HepG2 (cell line): Measurements from ENCODE around the gene AUTS2. TPM values are rescaled to one million over a fixed set of nuclear protein-coding genes. Genes with fewer than 3 reads are reported as not detected.

Experiments used
- ATAC-seq: fragments of 200-7000 bp; cut with Tn5 transposase; 3 replicates; pipeline ENCODE4 v1.9.1; 2020; ENCODE audit warnings: mild to moderate bottlenecking, moderate library complexity
- BruUV-seq: library from RNA; stranded (reverse); fragments of 400-500 nt; replicated peaks from 2 replicates; lab custom pipeline; 2021; lab: Mats Ljungman, UMichigan
- CTCF ChIA-PET: fragments of 300-600 bp; formaldehyde crosslinking; extraction: SDS; loops from one replicate; lab custom pipeline; 2021; ENCODE audit warnings: low total read pairs, inconsistent platforms, low intra/inter-chr PET ratio; lab: Yijun Ruan, JAX
- POLR2A ChIA-PET: fragments of 350-600 bp; sonication (Branson Sonifier 250); formaldehyde crosslinking; loops from one replicate; lab custom pipeline; 2020; ENCODE audit warnings: antibody characterized with exemption, inconsistent platforms; lab: Yijun Ruan, JAX
- DNase-seq: peaks from one replicate; pipeline ENCODE4 v3.0.0-alpha.2; 2015; ENCODE audit warnings: low spot score
- FAIRE-seq: peaks from 3 replicates; lab custom pipeline; 2011; peaks lifted over from hg19 to GRCh38; lab: Jason Lieb, UNC
- H2AFZ ChIP-seq: one replicate; pipeline ENCODE4 v1.6.1; 2011; ENCODE audit warnings: low read length, inconsistent platforms
- H3K27ac ChIP-seq: fragments of 300-600 bp; 3 replicates; pipeline ENCODE4 v1.8.0; 2011; ENCODE audit warnings: mixed run types, mild to moderate bottlenecking, mixed read lengths, low read length, inconsistent platforms; ENCODE audit not compliant: insufficient read depth; ENCODE audit errors: extremely low read length
- H3K27me3 ChIP-seq, 2 experiments: fragments of 200-600 bp in 1 of 2; 2 replicates in 1 of 2; 3 replicates in 1 of 2; pipeline versions ENCODE4 v1.6.0 to v1.8.0; 2011; ENCODE audit warnings: low read length in 2 of 2, mild to moderate bottlenecking in 2 of 2, moderate library complexity in 2 of 2, inconsistent platforms in 1 of 2; ENCODE audit not compliant: insufficient read depth in 2 of 2, control insufficient read depth in 1 of 2
- H3K36me3 ChIP-seq, 2 experiments: fragments of 200-600 bp in 1 of 2; replicated peaks in 1 of 2; 2 replicates in 1 of 2; 3 replicates in 1 of 2; pipeline versions ENCODE4 v1.5.1 to v1.8.0; 2011; ENCODE audit warnings: low read length in 2 of 2, inconsistent platforms in 1 of 2; ENCODE audit not compliant: insufficient read depth in 2 of 2, control insufficient read depth in 1 of 2
- H3K4me1 ChIP-seq: 2 replicates; pipeline ENCODE4 v1.5.1; 2012; ENCODE audit warnings: low read length, inconsistent platforms; ENCODE audit not compliant: insufficient read depth
- H3K4me2 ChIP-seq: 2 replicates; pipeline ENCODE4 v1.6.0; 2011; ENCODE audit warnings: low read depth, low read length, inconsistent platforms
- H3K4me3 ChIP-seq, 3 experiments: fragments of 200-600 bp in 1 of 3; sonication (generic), shearing (Covaris generic) in 1 of 3; replicated peaks in 1 of 3; 2 replicates each; pipeline ENCODE4 v1.5.1; 2011 to 2016; ENCODE audit warnings: low read length in 3 of 3, inconsistent platforms in 2 of 3, low read depth in 2 of 3, mild to moderate bottlenecking in 2 of 3, control low read depth in 1 of 3, mixed read lengths in 1 of 3; ENCODE audit not compliant: insufficient read depth in 1 of 3
- H3K79me2 ChIP-seq: one replicate; pipeline ENCODE4 v1.6.1; 2011; ENCODE audit warnings: low read length, inconsistent platforms; ENCODE audit not compliant: insufficient read depth
- H3K9ac ChIP-seq: 2 replicates; pipeline ENCODE4 v1.6.0; 2011; ENCODE audit warnings: mild to moderate bottlenecking, low read depth, low read length, inconsistent platforms; ENCODE audit not compliant: insufficient read depth
- H3K9me3 ChIP-seq: 2 replicates; pipeline ENCODE4 v1.5.1; 2012; ENCODE audit warnings: mild to moderate bottlenecking, low read length
- H4K20me1 ChIP-seq: 2 replicates; pipeline ENCODE4 v1.6.0; 2011; ENCODE audit warnings: inconsistent platforms, mild to moderate bottlenecking, low read length, moderate library complexity; ENCODE audit not compliant: insufficient read depth
- CAMTA2 ChIP-seq: sonication (generic); formaldehyde crosslinking; IDR thresholded peaks from 2 replicates; pipeline ENCODE4 v1.4.0; 2020; ENCODE audit warnings: mild to moderate bottlenecking, missing genetic modification reagents, borderline replicate concordance
- NFATC3 ChIP-seq: sonication (generic); formaldehyde crosslinking; IDR thresholded peaks from 2 replicates; pipeline ENCODE4 v1.5.1; 2020; ENCODE audit warnings: mild to moderate bottlenecking, missing genetic modification reagents
- REST ChIP-seq, 2 experiments: IDR thresholded peaks; 2 replicates each; pipeline ENCODE4 v1.6.1; 2011 to 2012; ENCODE audit warnings: low read length in 2 of 2, borderline replicate concordance in 1 of 2, low read depth in 1 of 2, mild to moderate bottlenecking in 1 of 2, moderate library complexity in 1 of 2
- RFX1 ChIP-seq: fragments of 450-650 bp; IDR thresholded peaks from 2 replicates; pipeline ENCODE4 v1.6.1; 2017
- SRSF1 ChIP-seq: fragments of 200-400 bp; formaldehyde crosslinking; optimal IDR thresholded peaks from 2 replicates; pipeline ENCODE3; 2017; ENCODE audit warnings: mild to moderate bottlenecking, low read depth, low read length, moderate library complexity
- TOE1 ChIP-seq: sonication (generic); formaldehyde crosslinking; IDR thresholded peaks from 2 replicates; pipeline ENCODE4 v1.4.0; 2020; ENCODE audit warnings: mild to moderate bottlenecking, missing genetic modification reagents
- ZBTB7A ChIP-seq: sonication (generic); formaldehyde crosslinking; IDR thresholded peaks from 2 replicates; pipeline ENCODE4 v1.8.0; 2022; ENCODE audit warnings: mild to moderate bottlenecking, missing genetic modification reagents
- ZMYM3 ChIP-seq: sonication (generic); formaldehyde crosslinking; IDR thresholded peaks from 2 replicates; pipeline ENCODE4 v1.5.1; 2020; ENCODE audit warnings: mild to moderate bottlenecking, missing genetic modification reagents
- ZNF232 ChIP-seq: sonication (generic); formaldehyde crosslinking; IDR thresholded peaks from 2 replicates; pipeline ENCODE4 v1.4.0; 2020; ENCODE audit warnings: missing genetic modification reagents, borderline replicate concordance
- ZNF256 ChIP-seq: sonication (generic); formaldehyde crosslinking; conservative IDR thresholded peaks from 2 replicates; pipeline ENCODE4 v1.4.0; 2020; ENCODE audit warnings: missing genetic modification reagents
- ZNF619 ChIP-seq: sonication (generic); formaldehyde crosslinking; IDR thresholded peaks from 2 replicates; pipeline ENCODE4 v1.4.0; 2020; ENCODE audit warnings: mild to moderate bottlenecking, missing genetic modification reagents
- ZNF652 ChIP-seq: IDR thresholded peaks from 2 replicates; pipeline ENCODE4 v1.6.1; 2016; ENCODE audit warnings: low read depth, borderline replicate concordance
- ZNF704 ChIP-seq: sonication (generic); formaldehyde crosslinking; IDR thresholded peaks from 2 replicates; pipeline ENCODE4 v1.8.1; 2023; ENCODE audit warnings: mild to moderate bottlenecking, inconsistent platforms, moderate library complexity, missing genetic modification reagents, borderline replicate concordance
- ZNF720 ChIP-seq: sonication (generic); formaldehyde crosslinking; IDR thresholded peaks from 2 replicates; pipeline ENCODE4 v1.4.0; 2020; ENCODE audit warnings: missing genetic modification reagents
- WGBS: methylation state at CpG from one replicate; pipeline ENCODE4 v1.1.6; 2017; ENCODE audit warnings: low lambda C conversion rate; 5-methylcytosine and 5-hydroxymethylcytosine counted together
- in situ Hi-C: cut with HindIII; loops from 2 replicates; pipeline ENCODE4 v1.10.0; 2017; ENCODE audit warnings: low pct_unique_long_range_greater_than_20kb; ENCODE audit not compliant: extremely low pct_ligation_motif_present
- intact Hi-C: fragments of 100-400 bp; cut with micrococcal nuclease; formaldehyde crosslinking; loops from one replicate; pipeline ENCODE4 v1.10.0; 2022; ENCODE audit not compliant: unreplicated experiment
- polyA plus RNA-seq, 8 experiments: library from polyadenylated mRNA; depleted of rRNA in 3 of 8; stranded (reverse) in 7 of 8; unstranded in 1 of 8; fragments of >200 nt; fragmentation: Illumina TruSeq in 4 of 8; extraction: Trizol in 4 of 8; gene quantifications; 2 replicates each; pipeline versions ENCODE4 v1.2.1 to v1.2.3, GENCODE V29; 2011 to 2016; ENCODE audit warnings: low read depth in 4 of 8, missing spikeins in 1 of 8, mixed read lengths in 1 of 8; ENCODE audit not compliant: insufficient read depth in 1 of 8
- total RNA-seq, 5 experiments: library from RNA; depleted of rRNA; stranded (reverse); fragments of >200 nt; fragmentation: Illumina TruSeq; extraction: Trizol; gene quantifications; 2 replicates each; pipeline ENCODE4 v1.2.3, GENCODE V29; 2016; ENCODE audit warnings: low read depth in 1 of 5

The AUTS2 gene
- total and polyA plus RNA-seq, 2 of the 13 experiments (the other 11 are each of a cell fraction or from before 2014, with no cell fraction given), result 0.38 TPM; not detected in 1

- intact Hi-C loops (no loop called here), in situ Hi-C loops (no loop called here)
- Histone ChIP-seq H3K9me3 (no peaks in the 10 kb centered on the region), H2AFZ (no peak overlapping the region), H3K9ac (no peak overlapping the region), H3K27ac (no peak overlapping the region), H3K36me3 (no peaks in the 10 kb centered on the region), H4K20me1 (no peaks in the 10 kb centered on the region), H3K4me1 (no peaks in the 10 kb centered on the region), H3K4me2 (no peak overlapping the region), H3K27me3 (no peaks in the 10 kb centered on the region), H3K79me2 (no peaks in the 10 kb centered on the region), H3K4me3 (no peak overlapping the region)
- WGBS, result 28% methylated on average over 4 of the region's 4 CpGs
- DNase-seq, result no peak
- CTCF ChIA-PET, result no interaction called here
- POLR2A ChIA-PET, result no interaction called here
- BruUV-seq, result no TSS peak
- no peak for FAIRE-seq
- no peak for ATAC-seq
- TF ChIP-seq NFATC3 (CRISPR knock-in tag) (no peak), ZNF704 (CRISPR knock-in tag) (no peak), ZNF232 (CRISPR knock-in tag) (no peak), ZNF256 (CRISPR knock-in tag) (no peak), CAMTA2 (no peak), ZNF619 (CRISPR knock-in tag) (no peak), TOE1 (CRISPR knock-in tag) (no peak), ZBTB7A (no peak), ZNF652 (CRISPR knock-in tag) (no peak), REST (IDR thresholded peaks at IDR 0.05; ENCODE audit: borderline replicate concordance in 1 of 2, low read depth in 1 of 2, low read length in 2 of 2) (no peak), RFX1 (no peak), SRSF1 (no peak), ZNF720 (CRISPR knock-in tag) (no peak), ZMYM3 (CRISPR knock-in tag) (no peak)
Measured at GRCh38 chr7:69643265-69643664, 45.0 kb downstream of the AUTS2 start.
